Measurements from ENCODE around the gene SH3GLB1. TPM values are rescaled to one million over a fixed set of nuclear protein-coding genes. Genes with fewer than 3 reads are reported as not detected.

SH3GLB1 gene
- total RNA-seq, 1 experiment from 2014 or later, result 25.0 TPM

DNA sequence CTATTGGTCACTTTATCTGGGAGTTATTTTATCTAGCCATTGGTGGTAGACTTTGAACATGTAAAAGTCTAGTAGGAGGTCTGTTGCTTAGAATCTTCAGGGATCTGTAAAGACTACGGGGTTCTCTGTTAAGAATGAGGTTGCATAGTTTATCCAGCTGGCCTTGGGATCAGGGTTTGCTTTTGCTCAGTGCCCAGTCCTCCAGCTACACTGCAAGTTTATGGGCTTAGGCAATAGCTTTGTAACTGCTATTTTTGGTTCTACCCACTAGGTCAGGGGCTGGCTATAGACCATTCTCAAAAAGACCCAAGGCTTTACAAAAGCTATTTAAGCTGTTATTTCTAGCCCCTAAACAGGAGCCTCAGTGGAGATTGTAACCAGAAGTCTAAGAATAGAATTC lies 9.8 kb downstream of the SH3GLB1 start:
- Histone ChIP-seq H3K9ac (ENCODE audit: low read length) (no peak overlapping the region), H4K20me1 (ENCODE audit: low read length) (peaks cover 27% of the 10 kb centered on the region), H3K79me2 (ENCODE audit: low read length) (peaks cover 81% of the 10 kb centered on the region), H3K9me3 (ENCODE audit: low read length) (no peaks in the 10 kb centered on the region), H2AFZ (ENCODE audit: low read length) (no peak overlapping the region), H3K27me3 (ENCODE audit: low read length) (no peaks in the 10 kb centered on the region), H3K4me1 (ENCODE audit: insufficient read depth, low read length) (peaks cover 22% of the 10 kb centered on the region), H3K4me3 (ENCODE audit: low read length) (peak overlapping the region; percentile 53), H3F3A (ENCODE audit: low read length, unreplicated experiment) (peaks cover 10% of the 10 kb centered on the region), H3K4me2 (ENCODE audit: low read length) (peak overlapping the region; percentile 79), H3K27ac (ENCODE audit: low read length) (peak overlapping the region; percentile 36), H3K36me3 (ENCODE audit: low read depth, low read length) (peaks cover 23% of the 10 kb centered on the region), H3K9me2 (replicated peaks; ENCODE audit: low read length) (no peaks in the 10 kb centered on the region)
- POLR2A ChIA-PET (ENCODE audit: unreplicated experiment), result no interaction called here
- CTCF ChIA-PET, result interaction anchor here (0.7 to 3.1 kb wide), 2 partner anchors 10 to 39 kb away, joined by 3 to 23 read pairs; partner anchors contain the start of gene SH3GLB1
- intact Hi-C loops (cut with micrococcal nuclease), result loop anchor here (1.0 kb wide), 1 partner anchor 8 kb away; no protein-coding TSS in a partner anchor
- BruUV-seq (replicated peaks), result no TSS peak
- TF ChIP-seq EZH2 (IDR thresholded peaks at IDR 0.05; ENCODE audit: low read length, unreplicated experiment) (no peak), EZH2phosphoT487 (IDR thresholded peaks at IDR 0.05; ENCODE audit: borderline replicate concordance, low read length) (no peak)
- TF ChIP-seq, protein P1, sequence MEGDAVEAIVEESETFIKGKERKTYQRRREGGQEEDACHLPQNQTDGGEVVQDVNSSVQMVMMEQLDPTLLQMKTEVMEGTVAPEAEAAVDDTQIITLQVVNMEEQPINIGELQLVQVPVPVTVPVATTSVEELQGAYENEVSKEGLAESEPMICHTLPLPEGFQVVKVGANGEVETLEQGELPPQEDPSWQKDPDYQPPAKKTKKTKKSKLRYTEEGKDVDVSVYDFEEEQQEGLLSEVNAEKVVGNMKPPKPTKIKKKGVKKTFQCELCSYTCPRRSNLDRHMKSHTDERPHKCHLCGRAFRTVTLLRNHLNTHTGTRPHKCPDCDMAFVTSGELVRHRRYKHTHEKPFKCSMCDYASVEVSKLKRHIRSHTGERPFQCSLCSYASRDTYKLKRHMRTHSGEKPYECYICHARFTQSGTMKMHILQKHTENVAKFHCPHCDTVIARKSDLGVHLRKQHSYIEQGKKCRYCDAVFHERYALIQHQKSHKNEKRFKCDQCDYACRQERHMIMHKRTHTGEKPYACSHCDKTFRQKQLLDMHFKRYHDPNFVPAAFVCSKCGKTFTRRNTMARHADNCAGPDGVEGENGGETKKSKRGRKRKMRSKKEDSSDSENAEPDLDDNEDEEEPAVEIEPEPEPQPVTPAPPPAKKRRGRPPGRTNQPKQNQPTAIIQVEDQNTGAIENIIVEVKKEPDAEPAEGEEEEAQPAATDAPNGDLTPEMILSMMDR (conservative IDR thresholded peaks at IDR 0.05; ENCODE audit: low read depth, low read length), result no peak
- DNase-seq, result no peak
- peak; percentile 60 for ATAC-seq

DNA sequence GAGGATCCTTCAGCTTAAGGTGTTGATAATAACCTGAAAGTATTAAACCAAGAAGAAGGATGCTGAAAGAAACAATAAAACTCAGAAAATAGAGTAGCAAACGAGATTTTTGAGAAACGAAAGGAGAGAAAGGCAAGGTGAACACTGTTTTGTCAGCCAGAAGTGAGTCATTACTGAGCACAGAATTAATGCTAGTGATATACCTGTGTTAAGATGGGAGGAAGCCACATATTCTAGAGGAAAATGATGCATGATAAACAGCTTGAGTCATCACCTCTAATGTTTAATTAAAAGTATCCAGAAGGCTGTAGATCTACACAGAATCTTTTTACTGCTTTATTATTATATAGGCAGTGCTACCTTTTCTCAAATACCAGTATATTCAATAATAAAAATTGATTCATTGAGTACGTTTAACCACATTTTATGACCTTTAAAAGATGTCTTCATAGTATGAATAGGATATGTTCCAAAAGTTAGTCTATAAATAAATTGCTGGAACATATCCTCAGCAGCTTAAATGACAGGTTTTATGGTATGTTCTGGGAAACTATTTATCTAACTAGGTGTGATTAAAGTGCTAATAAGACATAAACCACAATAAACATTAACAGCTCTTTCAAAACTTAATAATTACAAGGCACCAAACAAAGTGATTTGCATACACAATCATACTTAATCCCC lies 10.3 kb downstream of the SH3GLB1 start:
- peaks cover 10% of the 10 kb centered on the region for H3F3A ChIP-seq (ENCODE audit: low read length, unreplicated experiment)
- H3K4me1 ChIP-seq (ENCODE audit: insufficient read depth, low read length), result peaks cover 22% of the 10 kb centered on the region
- no peak for TF ChIP-seq EZH2 (IDR thresholded peaks at IDR 0.05; ENCODE audit: low read length, unreplicated experiment)
- TF ChIP-seq, protein P1 (conservative IDR thresholded peaks at IDR 0.05; ENCODE audit: low read depth, low read length), result no peak
- no peak for TF ChIP-seq EZH2phosphoT487 (IDR thresholded peaks at IDR 0.05; ENCODE audit: borderline replicate concordance, low read length)
- CTCF ChIA-PET, result interaction anchor here (0.7 to 3.1 kb wide), 2 partner anchors 11 to 39 kb away, joined by 3 to 23 read pairs; partner anchors contain the start of gene SH3GLB1
- POLR2A ChIA-PET (ENCODE audit: unreplicated experiment), result no interaction called here
- peak overlapping the region; percentile 79 for H3K4me2 ChIP-seq (ENCODE audit: low read length)
- H3K9me3 ChIP-seq (ENCODE audit: low read length), result no peaks in the 10 kb centered on the region
- no peaks in the 10 kb centered on the region for H3K9me2 ChIP-seq (replicated peaks; ENCODE audit: low read length)
- no TSS peak for BruUV-seq (replicated peaks)
- no peak overlapping the region for H3K9ac ChIP-seq (ENCODE audit: low read length)
- H3K79me2 ChIP-seq (ENCODE audit: low read length), result peaks cover 76% of the 10 kb centered on the region
- no peak overlapping the region for H2AFZ ChIP-seq (ENCODE audit: low read length)
- intact Hi-C loops (cut with micrococcal nuclease), result loop anchor here (1.0 kb wide), 1 partner anchor 8 kb away; no protein-coding TSS in a partner anchor
- DNase-seq (peak; percentile 62), ATAC-seq (peak; percentile 96)
- H3K27me3 ChIP-seq (ENCODE audit: low read length), result no peaks in the 10 kb centered on the region
- H3K36me3 ChIP-seq (ENCODE audit: low read depth, low read length), result peaks cover 20% of the 10 kb centered on the region
- H3K4me3 ChIP-seq (ENCODE audit: low read length), result peak overlapping the region; percentile 53
- peak overlapping the region; percentile 36 for H3K27ac ChIP-seq (ENCODE audit: low read length)
- peaks cover 25% of the 10 kb centered on the region for H4K20me1 ChIP-seq (ENCODE audit: low read length)

GRCh38 chr1:86718786-86719185 lies 14.4 kb downstream of the SH3GLB1 start:
- H3F3A ChIP-seq (ENCODE audit: low read length, unreplicated experiment), result peaks cover 7% of the 10 kb centered on the region
- H3K4me1 ChIP-seq (ENCODE audit: insufficient read depth, low read length), result peaks cover 18% of the 10 kb centered on the region
- intact Hi-C loops (cut with micrococcal nuclease), result no loop called here
- no peak overlapping the region for H3K4me2 ChIP-seq (ENCODE audit: low read length)
- no peaks in the 10 kb centered on the region for H3K9me2 ChIP-seq (replicated peaks; ENCODE audit: low read length)
- ChIA-PET POLR2A (ENCODE audit: unreplicated experiment) (interaction anchor here (0.6 kb wide), 1 partner anchor 10 kb away, joined by 4 read pairs; no protein-coding TSS in a partner anchor), CTCF (no interaction called here)
- H3K27me3 ChIP-seq (ENCODE audit: low read length), result no peaks in the 10 kb centered on the region
- no peaks in the 10 kb centered on the region for H3K9me3 ChIP-seq (ENCODE audit: low read length)
- H3K9ac ChIP-seq (ENCODE audit: low read length), result no peak overlapping the region
- BruUV-seq (replicated peaks), result no TSS peak
- H3K79me2 ChIP-seq (ENCODE audit: low read length), result peaks cover 38% of the 10 kb centered on the region
- no peak overlapping the region for H3K27ac ChIP-seq (ENCODE audit: low read length)
- TF ChIP-seq EZH2phosphoT487 (IDR thresholded peaks at IDR 0.05; ENCODE audit: borderline replicate concordance, low read length) (no peak), EZH2 (IDR thresholded peaks at IDR 0.05; ENCODE audit: low read length, unreplicated experiment) (no peak)
- TF ChIP-seq, protein P1 (conservative IDR thresholded peaks at IDR 0.05; ENCODE audit: low read depth, low read length), result no peak
- no peak overlapping the region for H2AFZ ChIP-seq (ENCODE audit: low read length)
- ATAC-seq (no peak), DNase-seq (no peak)
- H4K20me1 ChIP-seq (ENCODE audit: low read length), result peaks cover 20% of the 10 kb centered on the region
- H3K4me3 ChIP-seq (ENCODE audit: low read length), result no peak overlapping the region
- H3K36me3 ChIP-seq (ENCODE audit: low read depth, low read length), result peaks cover 33% of the 10 kb centered on the region
